CD4-positive, alpha-beta T cell treated with Interleukin-4 for 4 hours (primary cell): ENCODE results near the gene VCAM1.

Experiments
- DNase-seq: peaks from one replicate; pipeline ENCODE4 v3.0.0-alpha.2; 2020

Gene VCAM1

GRCh38 chr1:100724281-100724680 is 4.7 kb downstream of the VCAM1 start:
- DNase-seq, result no peak

- DNase-seq, result no peak
These were observed 10.6 kb downstream of the VCAM1 start for GRCh38 chr1:100730130-100730529.

DNA sequence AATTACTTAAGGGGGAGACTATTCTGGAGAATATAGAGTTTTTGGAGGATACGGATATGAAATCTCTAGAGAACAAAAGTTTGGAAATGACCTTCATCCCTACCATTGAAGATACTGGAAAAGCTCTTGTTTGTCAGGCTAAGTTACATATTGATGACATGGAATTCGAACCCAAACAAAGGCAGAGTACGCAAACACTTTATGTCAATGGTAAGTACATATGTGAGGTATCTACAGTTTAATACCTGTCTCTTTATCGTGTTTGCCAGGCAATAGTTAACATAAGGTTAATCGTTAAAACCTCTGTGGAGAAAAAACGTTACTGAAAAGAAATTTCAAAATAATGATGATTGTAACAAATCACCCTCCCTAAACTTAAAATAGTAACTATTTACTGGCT is 11.8 kb downstream of the VCAM1 start:
- no peak for DNase-seq

DNA sequence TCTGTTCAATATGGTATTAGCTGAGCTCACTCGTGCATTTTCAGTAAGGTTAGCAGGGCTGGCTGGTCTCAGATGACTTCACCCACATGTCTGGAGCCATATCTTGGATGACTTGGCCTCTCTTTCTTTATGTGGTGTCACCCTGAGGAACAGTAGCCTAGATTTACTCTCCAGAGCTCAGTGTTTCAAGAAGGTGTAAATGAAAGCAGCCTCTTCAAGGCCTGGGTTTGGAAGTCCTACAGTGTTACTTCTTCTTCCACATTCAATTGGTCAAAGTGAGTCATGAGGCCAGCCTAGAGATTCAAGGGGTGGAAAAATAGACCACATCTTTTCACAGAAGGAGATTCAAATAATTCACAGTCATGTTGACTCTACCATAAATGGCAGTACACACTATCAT is 12.2 kb downstream of the VCAM1 start:
- DNase-seq, result no peak

GRCh38 chr1:100734676-100735075 is 15.1 kb downstream of the VCAM1 start:
- no peak for DNase-seq

DNA sequence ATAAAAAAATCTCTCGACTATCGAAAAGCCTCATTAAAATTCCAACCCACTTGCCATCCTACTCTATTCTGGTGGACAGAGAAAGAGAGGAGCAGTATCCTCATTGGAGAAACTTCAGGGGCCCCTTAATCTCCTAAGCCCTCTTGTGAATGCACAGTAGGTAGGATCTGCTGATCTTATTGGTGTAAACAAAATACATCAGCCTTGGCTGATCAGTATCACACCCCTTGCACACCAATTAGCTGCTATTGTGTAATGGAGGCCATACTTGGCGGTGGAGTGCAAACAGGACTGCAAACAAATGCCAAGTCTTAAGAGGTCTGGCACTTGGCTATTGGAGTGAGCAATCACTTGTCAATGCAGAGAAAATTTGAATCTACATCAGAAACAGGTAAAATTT is 15.7 kb downstream of the VCAM1 start:
- no peak for DNase-seq

DNA sequence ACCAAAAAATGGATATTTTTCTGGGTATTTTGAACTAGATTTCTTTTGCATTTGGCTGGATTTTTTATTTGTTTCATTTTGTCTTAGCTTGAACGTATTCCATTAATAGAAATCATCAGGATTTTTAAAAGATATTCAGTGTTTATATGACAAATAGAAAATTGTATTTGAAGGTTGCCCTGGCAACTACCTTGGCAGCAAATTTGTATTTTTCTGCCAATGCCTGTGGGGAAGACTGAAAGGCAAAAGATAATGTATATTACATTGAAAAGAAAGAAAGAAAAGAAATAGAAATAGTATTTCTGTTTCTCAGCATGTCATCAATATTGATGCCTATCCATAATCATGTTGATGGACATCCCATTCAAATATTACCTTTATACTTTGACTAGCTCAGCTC is 16.8 kb downstream of the VCAM1 start:
- DNase-seq, result no peak

- no peak for DNase-seq
These were observed 17.2 kb downstream of the VCAM1 start for GRCh38 chr1:100736746-100737145.

GRCh38 chr1:100746542-100746932 is 27.0 kb downstream of the VCAM1 start:
- DNase-seq, result no peak

DNA sequence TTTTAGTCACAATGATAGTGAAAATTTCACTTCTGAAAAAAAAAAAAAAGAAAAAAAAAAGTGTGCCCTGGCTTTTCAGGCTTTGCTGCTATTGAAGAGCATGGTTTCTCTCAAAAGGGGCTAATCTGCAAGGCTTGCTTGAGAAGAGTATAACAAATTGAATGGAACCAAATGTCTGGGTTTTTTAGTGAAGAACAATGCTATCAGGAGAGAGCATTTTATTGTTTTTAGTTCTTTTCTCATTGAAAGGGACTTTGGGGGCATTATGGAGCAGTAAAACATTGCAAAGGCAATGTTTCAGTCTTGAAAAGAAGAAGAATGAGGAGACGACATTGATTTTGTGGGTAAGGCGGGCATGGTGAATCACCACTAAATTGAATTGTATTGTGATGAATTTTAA is 28.2 kb downstream of the VCAM1 start:
- DNase-seq, result no peak

DNA sequence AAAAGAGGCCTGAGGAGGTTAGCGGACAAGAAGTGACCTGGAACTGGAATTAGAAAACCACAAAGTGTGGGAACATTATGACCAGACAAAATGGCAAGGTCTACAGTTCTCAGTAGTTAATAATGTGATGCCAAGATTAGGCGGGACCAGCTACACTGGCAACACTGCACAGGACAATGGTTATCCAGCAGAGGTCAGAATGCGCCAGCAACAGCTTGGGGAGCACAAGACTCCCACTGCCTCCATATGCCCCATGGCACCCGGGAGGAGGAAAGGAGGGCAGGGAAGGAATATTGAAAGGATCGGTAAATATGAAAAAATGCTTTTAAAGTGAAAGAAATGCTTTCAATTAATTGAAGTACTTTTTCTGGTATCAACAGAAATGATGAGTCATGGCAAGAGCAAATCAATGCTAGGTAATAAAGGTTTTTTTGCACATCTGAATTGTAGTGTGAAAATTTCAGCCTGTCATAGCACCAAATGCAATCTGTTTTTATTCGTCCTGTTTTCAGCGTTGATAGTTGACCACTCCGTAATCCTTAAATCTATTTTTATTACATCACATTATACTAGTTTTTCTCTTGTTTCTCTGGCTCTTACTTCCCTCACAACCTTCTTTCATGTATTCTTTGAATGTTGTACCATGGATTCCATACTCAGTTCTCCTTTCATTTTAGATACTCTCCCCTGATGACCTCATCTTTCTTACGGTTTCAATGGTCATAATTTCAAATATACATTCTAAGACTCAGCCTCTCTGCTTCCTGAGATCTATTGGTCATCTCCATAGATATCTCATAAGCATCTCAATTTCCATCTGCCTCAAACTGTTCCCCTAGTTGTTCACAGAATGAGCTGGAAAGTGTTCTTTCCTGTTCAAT is 30.7 kb downstream of the VCAM1 start:
- no peak for DNase-seq

DNA sequence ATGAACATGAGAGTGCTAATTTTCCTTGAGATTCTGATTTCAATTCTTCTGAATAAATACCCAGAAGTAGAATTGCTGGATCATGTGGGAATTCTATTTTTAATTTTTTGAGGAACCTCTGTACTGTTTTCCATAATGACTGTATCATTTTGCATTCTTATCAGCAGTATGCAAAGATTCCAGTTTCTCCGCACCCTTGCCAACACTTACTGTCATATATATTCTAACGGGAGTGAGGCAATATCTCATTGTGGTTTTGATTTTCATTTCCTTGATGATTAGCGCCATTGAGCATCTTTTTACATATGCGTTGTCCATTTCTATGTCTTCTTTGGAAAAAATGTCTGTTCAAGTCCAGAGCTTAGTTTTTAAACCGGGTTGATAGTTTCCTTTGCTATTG is 33.2 kb downstream of the VCAM1 start:
- DNase-seq, result no peak

GRCh38 chr1:100757946-100758345 is 38.4 kb downstream of the VCAM1 start:
- no peak for DNase-seq

- DNase-seq, result no peak
These were observed 39.6 kb downstream of the VCAM1 start for GRCh38 chr1:100759188-100759587.

- DNase-seq, result no peak
These were observed 41.0 kb downstream of the VCAM1 start for GRCh38 chr1:100760511-100760910.

- no peak for DNase-seq
These were observed 42.9 kb downstream of the VCAM1 start for GRCh38 chr1:100762461-100762860.

GRCh38 chr1:100767176-100767890 is 47.8 kb downstream of the VCAM1 start:
- no peak for DNase-seq

- no peak for DNase-seq
These were observed 49.8 kb downstream of the VCAM1 start for GRCh38 chr1:100769323-100769722.

DNA sequence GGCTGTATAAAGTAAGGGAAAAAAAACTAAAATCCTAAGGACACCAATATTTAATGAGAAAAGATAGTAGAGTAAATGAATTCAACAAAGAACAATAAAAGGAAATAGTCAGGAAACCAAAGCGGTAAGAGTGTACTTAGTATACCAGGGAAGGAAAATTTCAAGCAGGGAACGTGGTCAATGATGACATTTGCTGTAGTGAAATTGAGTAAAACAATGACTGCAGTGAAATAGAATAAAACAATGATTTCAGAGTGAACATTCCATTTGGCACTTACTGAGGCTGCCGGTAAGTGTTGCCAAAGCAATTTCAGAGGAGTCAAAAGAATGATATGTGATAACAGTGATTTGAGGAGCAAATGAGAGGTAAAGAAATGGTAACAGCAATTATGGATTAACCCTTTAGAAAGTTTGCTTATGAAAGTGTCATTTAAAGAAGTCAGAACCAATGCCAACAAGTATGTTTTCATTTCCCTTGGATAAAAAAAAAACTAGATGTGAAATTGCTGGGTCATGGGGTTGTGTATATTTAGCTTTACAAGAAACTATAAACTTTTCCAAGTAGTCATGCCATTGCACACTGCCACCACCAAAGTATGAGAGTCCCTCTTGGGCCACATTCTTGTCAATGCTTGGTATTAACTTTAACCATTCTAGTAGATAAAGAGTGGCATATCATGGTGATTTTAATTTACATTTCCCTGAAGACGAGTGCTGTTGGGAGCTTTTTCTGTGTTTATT is 50.5 kb downstream of the VCAM1 start:
- DNase-seq, result no peak

DNA sequence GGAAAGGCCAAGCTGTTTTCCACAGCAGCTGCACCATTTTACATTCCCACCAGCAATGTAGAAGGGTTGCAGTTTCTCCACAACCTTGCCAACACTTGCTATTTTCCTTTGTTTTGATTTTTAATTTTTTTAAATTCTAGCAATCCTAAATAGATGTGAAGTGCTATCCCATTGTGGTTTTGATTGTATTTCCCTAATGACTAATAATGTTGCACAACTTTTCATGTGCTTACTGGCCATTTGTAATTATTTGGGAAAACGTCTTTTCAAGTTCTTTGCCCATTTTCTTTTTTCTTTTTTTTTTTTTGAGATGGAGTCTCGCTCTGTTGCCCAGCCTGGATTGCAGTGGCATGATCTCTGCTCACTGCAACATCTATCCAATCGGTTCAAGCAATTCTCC is 53.9 kb downstream of the VCAM1 start:
- DNase-seq, result no peak

- no peak for DNase-seq
These were observed 54.8 kb downstream of the VCAM1 start for GRCh38 chr1:100774370-100774769.

DNA sequence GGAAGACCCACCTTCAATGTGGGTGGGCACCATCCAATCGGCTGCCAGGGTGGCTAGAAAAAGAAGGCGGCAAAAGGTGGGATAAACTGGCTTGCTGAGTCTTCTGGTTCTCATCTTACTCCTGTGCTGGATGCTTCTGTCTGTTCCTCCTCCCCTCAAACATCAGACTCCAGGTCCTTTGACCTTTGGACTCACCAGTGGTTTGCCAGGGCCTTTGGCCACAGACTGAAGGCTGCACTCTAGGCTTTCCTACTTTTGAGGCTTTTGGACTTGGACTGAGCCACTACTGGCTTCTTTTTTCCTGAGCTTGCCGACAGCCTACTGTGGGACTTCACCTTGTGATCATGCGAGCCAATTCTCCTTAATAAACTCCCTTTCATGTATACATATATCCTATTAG is 55.9 kb downstream of the VCAM1 start:
- no peak for DNase-seq

GRCh38 chr1:100778748-100779147 is 59.2 kb downstream of the VCAM1 start:
- no peak for DNase-seq

GRCh38 chr1:100780814-100781213 is 61.3 kb downstream of the VCAM1 start:
- no peak for DNase-seq
